Measurements from ENCODE around the gene ARSK.

GRCh38 chr5:95555553-95555952 is 652 bp downstream of the ARSK start:
- TF ChIP-seq, protein P1, sequence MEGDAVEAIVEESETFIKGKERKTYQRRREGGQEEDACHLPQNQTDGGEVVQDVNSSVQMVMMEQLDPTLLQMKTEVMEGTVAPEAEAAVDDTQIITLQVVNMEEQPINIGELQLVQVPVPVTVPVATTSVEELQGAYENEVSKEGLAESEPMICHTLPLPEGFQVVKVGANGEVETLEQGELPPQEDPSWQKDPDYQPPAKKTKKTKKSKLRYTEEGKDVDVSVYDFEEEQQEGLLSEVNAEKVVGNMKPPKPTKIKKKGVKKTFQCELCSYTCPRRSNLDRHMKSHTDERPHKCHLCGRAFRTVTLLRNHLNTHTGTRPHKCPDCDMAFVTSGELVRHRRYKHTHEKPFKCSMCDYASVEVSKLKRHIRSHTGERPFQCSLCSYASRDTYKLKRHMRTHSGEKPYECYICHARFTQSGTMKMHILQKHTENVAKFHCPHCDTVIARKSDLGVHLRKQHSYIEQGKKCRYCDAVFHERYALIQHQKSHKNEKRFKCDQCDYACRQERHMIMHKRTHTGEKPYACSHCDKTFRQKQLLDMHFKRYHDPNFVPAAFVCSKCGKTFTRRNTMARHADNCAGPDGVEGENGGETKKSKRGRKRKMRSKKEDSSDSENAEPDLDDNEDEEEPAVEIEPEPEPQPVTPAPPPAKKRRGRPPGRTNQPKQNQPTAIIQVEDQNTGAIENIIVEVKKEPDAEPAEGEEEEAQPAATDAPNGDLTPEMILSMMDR (IDR thresholded peaks at IDR 0.05): no peak
- TF ChIP-seq POLR2A (IDR thresholded peaks at IDR 0.05): no peak

All from uterus (tissue), 2 donors.